HPDE6-E6E7 (cell line): ENCODE measurements around the gene CEBPB.
"Not testable (repeated sequence)": the region's sequence is repeated elsewhere in the genome, so short reads cannot be mapped to it uniquely, and the experiment has no call there.

Experiments used
- DNase-seq: peaks from one replicate; pipeline ENCODE4 v3.0.0; 2011; ENCODE audit warnings: missing footprints; ENCODE audit errors: extremely low spot score

CEBPB gene

DNA sequence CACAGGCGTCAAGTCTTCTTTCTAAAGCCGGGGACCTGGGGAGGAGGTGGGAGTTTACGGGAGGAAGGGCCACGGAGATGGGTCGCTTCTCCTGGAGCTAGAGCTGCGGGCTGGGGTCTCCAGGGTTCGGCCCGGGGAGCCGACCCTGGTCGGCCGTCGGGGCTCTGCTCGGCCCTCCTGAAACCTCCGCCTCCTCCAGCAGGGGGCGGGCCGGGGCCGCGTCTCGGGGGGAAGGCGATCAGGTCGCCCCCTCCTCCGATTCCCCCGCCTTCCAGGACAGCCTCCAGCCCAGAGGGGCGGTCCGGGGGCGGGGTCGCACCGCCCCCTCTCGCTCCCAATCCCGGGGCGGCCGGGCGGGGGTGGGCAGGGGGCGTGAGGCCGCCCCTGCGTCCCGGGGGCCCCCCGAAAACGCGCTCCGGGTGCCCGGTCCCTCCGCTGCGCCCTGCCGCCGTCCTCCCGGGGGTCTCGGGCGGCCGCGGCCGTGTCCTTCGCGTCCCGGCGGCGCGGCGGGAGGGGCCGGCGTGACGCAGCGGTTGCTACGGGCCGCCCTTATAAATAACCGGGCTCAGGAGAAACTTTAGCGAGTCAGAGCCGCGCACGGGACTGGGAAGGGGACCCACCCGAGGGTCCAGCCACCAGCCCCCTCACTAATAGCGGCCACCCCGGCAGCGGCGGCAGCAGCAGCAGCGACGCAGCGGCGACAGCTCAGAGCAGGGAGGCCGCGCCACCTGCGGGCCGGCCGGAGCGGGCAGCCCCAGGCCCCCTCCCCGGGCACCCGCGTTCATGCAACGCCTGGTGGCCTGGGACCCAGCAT, at the start of gene CEBPB:
CEBPB (plus strand) TSS at position 580 of the 814 bp plus-strand sequence; CDS start at position 784, 204 bp downstream.
- DNase-seq = peak; percentile 97

DNA sequence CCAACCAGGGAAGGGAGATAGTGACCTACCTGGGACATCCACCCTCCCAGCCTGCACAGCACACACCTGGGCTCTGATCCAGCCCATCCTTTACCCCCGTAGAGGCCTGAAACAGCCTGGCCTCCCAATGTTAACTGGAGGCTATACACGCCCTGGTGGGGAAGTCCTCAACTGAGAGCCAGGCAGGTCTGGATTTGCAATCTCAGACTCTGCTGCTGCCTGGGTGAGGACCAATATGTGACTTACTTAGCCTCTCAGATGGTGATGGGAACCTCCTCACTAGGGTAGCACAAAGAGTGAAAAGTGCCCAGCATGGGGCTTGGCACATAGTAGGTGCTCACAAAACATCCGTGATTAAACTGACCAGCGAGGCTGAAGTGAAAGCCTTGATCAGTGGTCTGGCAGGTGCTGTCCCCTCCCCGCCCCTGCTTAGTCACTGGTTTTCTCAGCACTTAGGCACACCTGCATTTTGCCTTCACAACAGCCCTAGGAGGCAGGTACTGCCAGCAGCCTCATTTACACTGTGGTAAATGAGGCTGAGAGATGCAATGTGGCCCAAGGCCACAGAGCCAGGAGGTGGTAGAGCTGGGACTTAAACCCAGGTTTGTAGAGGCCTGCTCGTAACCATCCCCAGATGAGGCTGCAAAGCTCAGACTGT, 49.5 kb upstream of the CEBPB start:
- DNase-seq = no peak

DNA sequence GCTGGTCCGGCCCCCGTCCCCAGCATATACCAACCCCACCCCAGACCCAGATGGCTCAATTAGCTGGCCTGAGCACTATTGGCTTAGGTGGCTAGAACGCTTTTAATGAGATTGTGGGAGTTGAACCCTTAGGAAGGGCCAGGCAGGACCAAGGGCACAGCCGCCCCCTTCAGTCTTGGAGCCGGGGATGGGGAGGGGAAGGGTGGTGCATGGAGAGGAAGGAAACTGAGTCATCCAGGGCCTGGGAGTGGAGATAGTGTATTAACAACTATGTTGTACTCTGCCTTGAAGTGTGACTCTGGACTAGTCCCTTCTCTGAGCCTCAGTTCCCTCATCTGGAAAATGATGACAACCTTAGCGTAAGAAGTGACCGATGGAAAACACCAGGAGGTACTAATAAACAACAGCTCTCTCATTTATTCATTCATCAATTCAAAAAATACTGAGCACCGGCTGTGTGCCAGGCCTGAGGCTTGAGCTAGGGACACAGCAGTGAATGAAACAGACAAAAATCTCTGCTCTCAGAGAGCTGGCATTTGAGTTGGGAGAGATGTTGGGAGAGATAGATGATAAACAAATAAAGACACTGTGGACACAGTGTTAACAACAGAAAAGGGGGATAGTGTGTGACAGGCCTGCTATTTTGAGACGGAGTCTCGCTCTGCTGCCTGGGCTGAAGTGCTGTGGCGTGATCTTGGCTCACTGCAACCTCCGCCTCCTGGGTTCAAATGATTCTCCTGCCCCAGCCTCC, 48.6 kb upstream of the CEBPB start:
- no peak for DNase-seq

DNA sequence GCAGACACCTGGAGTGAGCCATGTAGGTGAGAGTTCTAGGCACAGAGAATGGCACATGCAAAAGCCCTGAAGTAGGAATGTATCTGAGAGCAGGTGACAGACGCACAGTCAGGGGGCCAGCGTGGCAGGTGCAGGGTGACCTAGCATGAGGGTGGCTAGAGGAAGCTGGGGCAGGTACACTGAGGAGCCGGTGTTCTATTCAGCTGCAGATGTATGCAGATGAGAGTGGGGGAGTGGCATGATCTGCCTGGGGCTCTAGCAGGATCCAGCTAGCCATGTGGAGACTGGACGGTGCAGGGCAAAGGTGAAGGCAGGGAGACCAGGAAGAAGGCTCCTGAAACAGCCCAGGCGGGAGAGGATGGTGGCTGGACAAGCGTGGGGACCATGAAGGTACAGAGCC, 47.8 kb upstream of the CEBPB start:
- DNase-seq = no peak

DNA sequence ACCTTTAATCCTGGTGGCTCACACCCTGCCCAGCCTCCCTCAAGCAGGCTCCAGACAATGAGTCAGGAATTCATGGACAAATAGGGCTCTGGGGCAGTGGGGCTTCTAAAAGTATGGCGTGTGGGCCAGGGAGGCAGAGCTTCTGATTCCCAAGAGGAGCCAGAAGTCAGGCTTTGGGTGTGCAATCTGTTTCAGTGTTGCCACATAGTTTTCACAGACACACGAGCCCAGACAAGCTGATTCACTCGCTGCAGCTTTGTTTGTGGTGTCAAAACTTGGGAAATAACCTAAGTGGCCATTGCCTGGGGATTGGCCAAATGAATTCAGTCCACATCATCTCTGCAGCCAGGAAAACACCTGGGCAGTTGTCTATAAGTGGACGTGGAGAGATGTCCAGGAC, 46.3 kb upstream of the CEBPB start:
- DNase-seq = peak; percentile 94

DNA sequence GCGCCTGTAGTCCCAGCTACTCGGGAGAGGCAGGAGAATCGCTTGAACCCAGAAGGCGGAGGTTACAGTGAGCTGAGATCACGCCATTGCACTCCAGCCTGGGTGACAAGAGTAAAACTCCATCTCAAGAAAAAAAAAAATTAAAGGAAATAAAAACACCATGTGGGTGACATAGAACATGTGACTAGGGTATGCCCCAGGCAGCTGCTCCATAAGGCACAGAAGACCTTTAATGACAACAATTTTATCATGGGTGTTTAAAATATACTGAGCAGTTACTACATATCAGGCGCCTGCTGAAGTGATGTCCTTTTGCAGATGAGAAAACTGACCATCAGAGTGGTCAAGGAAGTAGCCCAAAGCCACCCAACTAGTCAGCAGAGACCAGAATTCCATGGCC, 45.1 kb upstream of the CEBPB start:
- no peak for DNase-seq

DNA sequence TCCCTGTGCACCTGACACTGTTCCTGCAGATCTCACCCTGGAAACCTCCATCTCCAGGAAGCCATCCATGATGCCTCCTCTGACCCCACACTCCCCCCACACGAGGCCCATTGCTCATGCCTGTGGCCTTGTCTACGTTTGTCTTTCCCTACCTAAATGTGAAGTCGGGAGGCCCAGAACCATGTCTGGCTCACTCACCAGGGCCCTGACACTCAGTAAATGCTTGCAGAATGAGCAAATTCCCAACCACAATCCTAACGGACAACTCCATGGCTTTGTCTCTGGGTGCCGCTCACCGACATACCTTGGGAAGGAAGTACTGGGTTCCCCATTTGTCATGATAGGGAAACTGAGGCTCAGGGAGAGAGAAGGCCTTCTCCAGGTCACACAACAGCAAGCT, 44.4 kb upstream of the CEBPB start:
- no peak for DNase-seq

DNA sequence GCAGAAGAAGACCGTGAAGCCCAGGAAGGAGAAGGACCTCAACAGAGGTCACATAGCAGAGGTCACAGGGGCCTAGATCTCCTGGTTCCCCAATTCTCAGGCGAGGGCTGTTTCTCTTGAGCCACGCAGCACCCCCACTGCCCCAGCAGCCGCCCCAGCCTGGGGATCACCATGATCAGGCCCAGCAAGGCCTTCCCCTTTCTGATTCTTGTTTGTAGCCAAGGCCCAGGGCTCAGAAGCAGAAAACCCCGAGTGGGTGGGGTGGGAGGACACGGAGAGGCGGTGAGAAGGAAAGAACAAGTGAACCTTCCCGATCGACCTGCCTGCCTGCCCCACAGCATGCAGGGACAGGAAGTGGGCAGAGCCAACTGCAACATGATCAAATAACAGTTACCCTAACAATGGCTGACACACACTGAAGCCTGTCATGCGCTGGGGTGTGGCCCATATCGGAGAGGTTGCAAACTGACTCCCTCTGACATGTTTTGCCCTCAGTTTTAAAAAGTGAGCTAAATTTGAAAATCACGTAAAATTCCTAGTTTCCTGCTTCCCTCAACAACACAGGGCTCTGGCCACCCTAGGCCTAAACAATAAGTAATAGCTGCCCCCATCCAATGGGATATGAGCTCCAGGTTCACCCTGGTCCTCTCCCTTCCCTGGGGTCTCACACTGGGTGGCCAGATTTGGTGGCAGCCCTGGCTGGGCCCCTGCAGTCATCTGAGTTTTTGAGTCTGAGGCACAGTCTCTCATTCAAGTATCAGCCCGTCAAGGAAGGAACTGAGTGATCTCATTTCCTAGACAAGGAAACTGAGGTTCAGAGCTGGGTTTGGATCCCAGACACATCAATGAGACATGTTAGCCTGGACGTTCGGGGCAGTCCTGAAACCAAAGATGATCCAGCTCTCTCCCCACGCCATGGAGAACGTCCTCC, 43.6 kb upstream of the CEBPB start:
- DNase-seq = peak; percentile 95

DNA sequence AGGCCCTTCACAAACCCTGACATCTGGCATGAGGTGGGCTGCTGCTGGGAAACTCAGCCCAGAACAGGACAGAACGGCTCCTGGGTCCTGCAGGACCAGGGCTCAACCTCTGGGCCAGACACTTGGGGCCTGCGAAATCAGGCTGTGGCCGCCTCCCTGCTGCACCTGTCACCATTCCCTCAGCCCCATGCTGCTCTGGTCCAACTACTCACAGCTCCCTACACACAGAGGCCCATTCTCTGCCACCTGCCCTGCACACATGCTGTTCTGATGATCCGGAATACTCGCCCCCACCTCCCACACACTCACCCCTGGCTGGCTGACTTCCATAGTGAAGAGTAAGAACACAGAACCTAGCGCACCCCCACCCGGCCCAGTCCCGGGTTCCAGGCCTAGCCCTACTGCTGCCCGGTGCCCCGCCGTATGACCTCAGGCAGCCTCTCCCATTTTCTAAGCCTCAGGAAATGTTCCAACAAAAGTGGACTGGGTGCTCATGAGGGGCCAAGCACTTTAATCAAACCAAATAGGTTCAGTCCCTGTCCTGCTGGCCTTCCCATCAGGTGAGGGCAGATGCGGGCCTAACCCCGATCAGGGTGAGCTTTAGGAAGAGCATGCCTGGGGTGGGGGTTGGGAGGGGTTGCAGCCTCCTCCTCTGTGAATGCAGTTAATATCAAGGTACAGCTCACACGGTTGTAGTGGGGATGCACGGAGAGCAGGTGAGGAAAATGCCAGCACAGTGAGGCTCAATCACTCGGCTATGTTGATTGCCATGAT, 41.0 kb upstream of the CEBPB start:
- no peak for DNase-seq

DNA sequence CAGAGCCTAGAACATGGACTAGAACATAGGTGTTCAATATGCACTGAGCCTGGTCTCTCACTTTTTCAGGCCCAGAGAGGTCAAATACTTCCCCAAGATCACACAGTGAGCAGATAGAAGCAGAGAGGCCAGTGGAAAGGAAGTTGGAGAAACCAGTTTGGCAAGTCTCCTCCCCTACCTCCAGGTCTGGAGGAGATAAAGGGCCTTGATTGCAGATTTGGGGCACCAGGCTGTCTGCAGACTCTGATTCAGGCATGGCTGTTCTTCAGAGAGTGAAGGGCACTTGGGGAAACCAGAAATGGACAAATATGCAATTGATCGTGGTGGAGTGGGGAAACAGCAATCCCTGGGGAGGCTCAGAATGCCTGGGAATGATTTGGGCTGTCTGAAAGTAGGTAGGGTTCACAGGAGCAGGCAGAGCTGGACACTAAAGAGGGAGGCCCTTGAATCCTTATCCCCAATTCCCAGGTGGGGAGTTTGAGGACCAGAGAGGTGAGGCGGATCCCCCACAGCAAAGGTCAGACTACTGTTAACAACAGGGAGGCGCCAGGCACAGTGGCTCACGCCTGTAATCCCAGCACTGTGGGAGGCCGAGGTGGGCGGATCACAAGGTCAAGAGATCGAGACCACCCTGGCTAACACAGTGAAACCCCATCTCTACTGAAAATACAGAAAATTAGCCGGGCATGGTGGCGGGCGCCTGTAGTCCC, 39.4 kb upstream of the CEBPB start:
- DNase-seq = no peak

DNA sequence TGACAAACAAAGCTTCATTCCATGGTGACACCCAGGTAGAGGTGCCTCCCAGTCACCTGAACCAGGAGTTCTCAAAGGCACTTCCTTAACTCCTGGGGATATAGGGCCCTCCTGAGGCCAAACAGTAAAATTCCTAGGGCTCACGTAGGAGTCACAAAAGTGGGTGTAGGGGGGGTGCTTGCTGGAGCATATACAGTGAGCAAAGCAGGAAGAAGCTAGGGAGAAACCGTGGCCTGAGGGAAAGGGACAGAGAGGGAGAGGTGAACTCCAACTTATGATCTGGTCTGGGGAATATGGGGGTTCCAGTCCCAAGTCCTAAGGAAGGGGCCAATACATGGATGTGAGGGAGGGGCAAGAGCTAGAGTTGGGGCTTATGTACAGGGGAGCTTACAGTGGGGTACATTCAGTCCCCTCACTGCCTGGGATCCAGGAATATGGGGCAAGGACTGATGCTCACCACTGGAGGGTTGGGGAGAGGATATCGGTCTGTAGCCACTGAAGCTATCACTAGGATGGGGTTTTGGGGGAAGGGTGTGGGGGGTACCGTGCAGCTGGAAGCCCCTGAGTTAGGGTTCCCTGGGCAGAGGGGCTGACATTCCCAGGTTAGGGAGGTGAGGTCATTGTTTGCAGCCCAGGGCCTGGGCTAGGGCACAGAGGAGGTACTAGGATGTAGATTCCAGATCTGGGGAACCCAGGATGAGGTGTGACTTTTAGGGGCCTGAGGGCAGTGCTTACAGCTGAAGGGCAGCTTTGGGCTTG, 38.1 kb upstream of the CEBPB start:
- DNase-seq = peak; percentile 92

DNA sequence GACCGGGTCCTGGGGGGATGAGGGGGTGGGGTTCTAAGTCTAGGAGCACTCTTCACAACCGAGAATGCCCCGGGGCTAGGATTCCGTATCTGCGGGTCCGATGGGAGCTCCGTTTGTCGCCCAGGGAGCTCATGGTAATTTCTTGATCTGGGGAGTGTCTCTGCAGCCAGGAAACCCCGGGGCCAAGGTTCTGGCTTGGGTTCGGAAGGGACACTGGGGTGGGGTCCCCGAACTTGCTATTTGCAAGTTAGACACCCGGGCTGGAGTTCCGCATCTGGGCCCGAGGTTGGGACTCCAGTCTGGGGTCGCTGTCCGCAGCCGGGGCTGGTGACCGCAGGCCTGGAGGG, 37.5 kb upstream of the CEBPB start:
- DNase-seq = no peak

DNA sequence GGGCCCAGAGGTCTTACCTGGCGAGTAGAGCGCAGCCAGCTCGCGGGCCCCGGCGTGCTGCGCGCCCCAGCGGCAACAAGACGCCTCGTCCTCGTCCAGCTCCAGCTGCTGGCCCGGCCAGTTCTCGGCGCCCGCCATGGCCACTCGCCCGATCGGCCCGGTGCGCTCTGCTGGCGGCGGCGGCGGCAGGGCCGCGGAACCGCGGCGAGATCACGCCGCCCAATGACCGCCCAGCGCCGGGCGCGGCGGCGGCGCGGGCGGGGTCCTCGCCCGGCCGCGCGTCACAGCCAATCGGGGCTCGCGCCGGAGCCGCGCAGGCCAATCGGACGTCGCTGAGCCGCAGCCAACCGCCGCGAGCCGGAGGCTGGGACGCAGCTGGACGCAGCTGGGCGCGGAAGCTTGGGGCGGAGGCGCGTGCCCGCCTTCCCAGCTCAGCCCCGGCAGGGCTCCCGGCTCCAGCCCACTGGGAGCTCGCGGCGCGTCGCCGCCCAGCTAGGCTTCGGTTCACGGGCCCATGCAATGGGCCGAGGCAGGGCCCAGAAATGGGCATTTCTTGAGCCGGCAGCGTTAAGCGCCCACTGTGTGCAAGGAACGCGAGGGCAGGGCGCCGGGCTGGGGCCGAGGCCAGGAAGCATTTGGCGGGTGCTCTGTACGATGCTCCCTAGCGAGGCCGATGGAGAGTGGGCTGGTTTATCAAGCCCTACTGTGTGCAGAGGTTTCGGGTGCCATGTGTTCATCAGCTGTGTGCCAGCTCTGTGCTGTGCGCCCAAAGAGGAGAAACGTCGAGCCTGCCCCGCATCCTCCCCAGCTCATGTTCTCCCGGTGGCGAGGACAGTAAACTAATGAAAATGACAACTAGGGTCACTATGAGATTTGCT, 36.9 kb upstream of the CEBPB start, which contains the start of gene PEDS1:
PEDS1 (minus strand) TSS at position 224 of the 878 bp plus-strand sequence; CDS start at position 138, 86 bp downstream.
- DNase-seq = peak; percentile 100

DNA sequence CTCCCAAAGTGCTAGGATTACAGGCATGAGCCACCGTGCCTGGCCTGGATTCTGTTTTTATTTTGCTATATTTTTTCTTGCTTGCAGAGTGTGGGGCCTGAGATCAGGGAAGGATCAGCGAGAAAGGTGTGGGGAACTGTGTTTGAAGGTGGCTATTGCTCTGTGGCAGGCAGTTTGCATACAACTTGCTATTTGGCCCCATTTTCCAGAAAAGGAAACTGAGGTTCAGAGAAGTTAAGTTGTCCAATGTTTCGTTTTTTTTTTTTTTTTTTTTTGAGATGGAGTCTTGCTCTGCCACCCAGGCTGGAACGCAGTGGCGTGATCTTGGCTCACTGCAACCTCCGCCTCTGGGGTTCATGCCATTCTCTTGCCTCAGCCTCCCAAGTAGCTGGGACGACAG, 29.1 kb upstream of the CEBPB start:
- not testable (repeated sequence) for DNase-seq

DNA sequence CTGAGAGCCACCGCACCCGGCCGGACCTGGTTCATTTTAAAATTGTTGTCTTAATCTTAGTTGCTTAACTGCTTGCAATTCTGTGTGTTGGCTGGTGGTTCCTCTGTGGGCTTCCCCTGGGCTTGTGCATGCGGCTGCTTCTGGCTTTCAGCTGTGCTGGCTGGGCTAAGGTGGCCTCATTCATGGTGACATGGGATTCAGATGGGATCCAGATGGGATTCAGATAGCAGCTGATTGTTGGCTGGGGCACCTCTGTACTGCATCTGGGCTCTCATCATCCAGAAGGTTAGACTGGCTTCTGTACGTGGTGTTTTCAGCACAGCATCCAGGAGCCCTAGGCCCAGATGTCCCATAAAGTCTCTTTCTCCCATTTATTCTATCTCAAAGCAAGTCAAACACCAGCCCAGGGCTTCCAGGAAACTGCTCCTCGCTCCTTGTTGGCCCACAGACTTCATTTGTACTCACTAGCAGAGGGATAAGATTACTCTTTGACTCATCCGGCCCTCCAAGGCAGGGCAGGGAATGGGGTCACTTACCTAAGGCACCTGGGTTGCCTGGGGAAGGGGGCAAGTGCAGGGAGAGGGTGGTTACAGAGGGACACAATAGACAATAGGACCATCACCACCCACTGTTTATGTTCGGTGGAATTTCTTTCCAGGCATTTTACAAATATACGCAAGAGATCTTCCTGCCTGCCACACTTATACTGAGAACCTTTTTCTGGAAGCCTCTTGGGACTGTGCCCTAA, 26.9 kb upstream of the CEBPB start:
- no peak for DNase-seq

DNA sequence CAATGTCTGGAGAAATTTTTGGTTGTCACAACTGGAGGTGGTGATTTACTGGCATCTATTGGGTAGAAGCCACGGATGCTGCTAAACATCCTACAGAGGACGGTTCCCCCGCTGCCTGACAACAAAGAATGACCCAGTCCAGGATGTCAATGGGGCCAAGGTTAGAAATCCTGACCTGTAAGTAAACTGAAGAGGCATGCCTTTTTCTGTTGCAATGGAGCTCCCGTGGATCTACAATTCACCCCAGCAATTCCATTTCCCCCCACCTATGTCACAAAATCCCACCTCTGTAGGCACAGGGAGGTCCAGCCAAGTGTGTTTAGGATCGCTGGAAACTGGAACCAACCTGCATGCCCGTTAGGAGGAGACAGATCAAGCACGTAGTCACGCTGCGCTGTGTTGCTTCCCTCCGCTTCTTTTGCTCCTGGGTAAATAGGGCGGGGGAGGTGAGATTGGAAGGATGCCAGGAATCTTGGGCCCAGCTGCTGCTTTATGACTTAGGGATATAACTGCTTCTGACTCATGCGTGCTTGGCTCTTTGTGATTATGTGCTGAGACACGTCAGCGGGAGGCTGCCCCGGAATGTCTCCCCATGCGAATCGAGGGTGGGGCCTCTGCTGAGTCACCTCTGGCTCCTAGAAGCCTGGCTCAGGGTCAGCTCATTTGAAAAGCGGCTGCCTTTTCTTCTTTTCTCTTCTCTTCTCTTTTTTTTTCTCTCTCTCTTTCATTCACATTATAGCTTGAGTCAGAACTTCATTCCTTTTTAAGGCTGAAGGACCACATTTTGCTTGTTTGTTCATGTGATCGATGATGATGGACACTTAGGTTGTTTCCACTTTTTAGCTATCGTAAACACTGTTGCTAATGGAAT, 24.7 kb upstream of the CEBPB start:
- peak; percentile 100 for DNase-seq
